ENCODE data around the gene PBX4. TPM values are rescaled to one million over a fixed set of nuclear protein-coding genes. Genes with fewer than 3 reads are reported as not detected.

PBX4 gene
- total RNA-seq, 4 donors from 2014 or later = 3.3 to 14.9 (median 4.8) TPM

GRCh38 chr19:19571071-19571786 lies 47.3 kb downstream of the PBX4 start:
- Histone ChIP-seq H3K9me3 (no peaks in the 10 kb centered on the region), H3K36me3 (peaks cover 6% of the 10 kb centered on the region), H3K4me1 (no peaks in the 10 kb centered on the region), H3K27me3 (no peaks in the 10 kb centered on the region), H3K27ac (no peak overlapping the region), H3K4me3 (no peak overlapping the region)
- no peak for DNase-seq (ENCODE audit: low spot score in 2 of 2)
- TF ChIP-seq EP300 (IDR thresholded peaks at IDR 0.05) (no peak), POLR2AphosphoS5 (IDR thresholded peaks at IDR 0.05) (no peak), POLR2A (IDR thresholded peaks at IDR 0.05) (no peak), CTCF (IDR thresholded peaks at IDR 0.05) (no peak)
- 88% methylated on average over 11 of the region's 11 CpGs for WGBS

- WGBS = 92% methylated on average over 10 of the region's 10 CpGs
- H3K4me1 ChIP-seq = no peaks in the 10 kb centered on the region
- DNase-seq (ENCODE audit: low spot score in 2 of 2) = no peak
- H3K27me3 ChIP-seq = no peaks in the 10 kb centered on the region
- H3K36me3 ChIP-seq = peaks cover 6% of the 10 kb centered on the region
- TF ChIP-seq POLR2AphosphoS5 (IDR thresholded peaks at IDR 0.05) (no peak), POLR2A (IDR thresholded peaks at IDR 0.05) (no peak), CTCF (IDR thresholded peaks at IDR 0.05) (no peak), EP300 (IDR thresholded peaks at IDR 0.05) (no peak)
- H3K27ac ChIP-seq = no peak overlapping the region
- no peaks in the 10 kb centered on the region for H3K9me3 ChIP-seq
- no peak overlapping the region for H3K4me3 ChIP-seq
Observed at GRCh38 chr19:19570571-19570970, 47.9 kb downstream of the PBX4 start.

GRCh38 chr19:19568802-19569756 lies 49.4 kb downstream of the PBX4 start:
- WGBS = 82% methylated on average over 19 of the region's 25 CpGs
- DNase-seq (ENCODE audit: low spot score in 2 of 2) = no peak
- H3K27ac ChIP-seq = no peak overlapping the region
- H3K4me1 ChIP-seq = no peaks in the 10 kb centered on the region
- no peak overlapping the region for H3K4me3 ChIP-seq
- H3K9me3 ChIP-seq = no peaks in the 10 kb centered on the region
- no peaks in the 10 kb centered on the region for H3K27me3 ChIP-seq
- H3K36me3 ChIP-seq = peaks cover 6% of the 10 kb centered on the region
- TF ChIP-seq POLR2A (IDR thresholded peaks at IDR 0.05) = no peak
- no peak for TF ChIP-seq CTCF (IDR thresholded peaks at IDR 0.05)
- TF ChIP-seq EP300 (IDR thresholded peaks at IDR 0.05) = no peak
- TF ChIP-seq POLR2AphosphoS5 (IDR thresholded peaks at IDR 0.05) = no peak

- peaks cover 6% of the 10 kb centered on the region for H3K36me3 ChIP-seq
- 83% methylated on average over 3 of the region's 3 CpGs for WGBS
Observed at GRCh38 chr19:19567391-19567790, 51.1 kb downstream of the PBX4 start.

DNA sequence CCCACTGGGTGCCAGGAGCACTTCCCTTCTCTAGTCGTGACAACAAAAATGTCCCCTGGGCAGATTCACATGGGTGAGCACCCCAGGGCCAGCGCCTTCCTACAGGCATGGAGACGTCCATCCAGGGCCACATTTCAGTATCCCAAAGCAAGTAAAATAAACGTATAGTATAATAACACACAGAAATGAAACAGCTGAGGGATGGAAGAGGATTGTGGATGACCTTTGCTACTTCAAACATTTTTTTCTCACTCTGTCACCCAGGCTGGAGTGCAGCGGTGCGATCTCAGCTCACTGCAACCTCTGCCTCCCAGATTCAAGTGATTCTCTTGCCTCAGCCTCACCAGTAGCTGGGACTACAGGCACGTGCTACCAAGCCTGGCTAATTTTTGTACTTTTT lies 52.2 kb downstream of the PBX4 start:
- Histone ChIP-seq H3K4me1 (no peaks in the 10 kb centered on the region), H3K27ac (no peak overlapping the region), H3K4me3 (no peak overlapping the region), H3K27me3 (no peaks in the 10 kb centered on the region), H3K9me3 (no peaks in the 10 kb centered on the region), H3K36me3 (peaks cover 6% of the 10 kb centered on the region)
- 83% methylated on average over 7 of the region's 7 CpGs for WGBS
- TF ChIP-seq EP300 (IDR thresholded peaks at IDR 0.05) = no peak
- no peak for TF ChIP-seq POLR2AphosphoS5 (IDR thresholded peaks at IDR 0.05)
- TF ChIP-seq CTCF (IDR thresholded peaks at IDR 0.05) = no peak
- no peak for TF ChIP-seq POLR2A (IDR thresholded peaks at IDR 0.05)
- no peak for DNase-seq (ENCODE audit: low spot score in 2 of 2)

More at GRCh38 chr19:19567391-19567790, 51.1 kb downstream of the PBX4 start:
- no peak for DNase-seq (ENCODE audit: low spot score in 2 of 2)
- Histone ChIP-seq H3K4me3 (no peak overlapping the region), H3K9me3 (no peaks in the 10 kb centered on the region), H3K27me3 (no peaks in the 10 kb centered on the region), H3K27ac (no peak overlapping the region), H3K4me1 (no peaks in the 10 kb centered on the region)
- TF ChIP-seq POLR2AphosphoS5 (IDR thresholded peaks at IDR 0.05) (no peak), EP300 (IDR thresholded peaks at IDR 0.05) (no peak)
